ENCODE data around the gene PRRT2.

The PRRT2 gene

DNA sequence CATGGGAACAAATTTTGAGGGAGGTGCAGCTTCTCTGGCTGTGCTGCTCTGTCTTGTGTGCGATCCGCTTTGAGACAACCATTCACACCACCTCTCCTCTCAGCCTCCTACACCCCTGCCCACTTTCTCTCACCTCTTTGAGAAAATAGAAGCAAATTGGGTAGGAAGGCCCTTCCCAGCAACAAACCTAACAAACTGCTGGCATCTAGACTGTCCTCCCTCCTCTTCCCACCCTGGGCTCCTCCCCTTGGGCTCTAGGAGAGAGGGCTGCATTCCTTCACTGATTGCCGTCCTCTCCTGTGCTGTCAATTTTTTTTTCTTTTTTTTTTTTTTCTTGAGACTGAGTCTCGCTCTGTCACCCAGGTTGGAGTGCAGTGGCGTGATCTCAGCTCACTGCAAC lies 37.5 kb downstream of the PRRT2 start:
- TF ChIP-seq, protein P1, sequence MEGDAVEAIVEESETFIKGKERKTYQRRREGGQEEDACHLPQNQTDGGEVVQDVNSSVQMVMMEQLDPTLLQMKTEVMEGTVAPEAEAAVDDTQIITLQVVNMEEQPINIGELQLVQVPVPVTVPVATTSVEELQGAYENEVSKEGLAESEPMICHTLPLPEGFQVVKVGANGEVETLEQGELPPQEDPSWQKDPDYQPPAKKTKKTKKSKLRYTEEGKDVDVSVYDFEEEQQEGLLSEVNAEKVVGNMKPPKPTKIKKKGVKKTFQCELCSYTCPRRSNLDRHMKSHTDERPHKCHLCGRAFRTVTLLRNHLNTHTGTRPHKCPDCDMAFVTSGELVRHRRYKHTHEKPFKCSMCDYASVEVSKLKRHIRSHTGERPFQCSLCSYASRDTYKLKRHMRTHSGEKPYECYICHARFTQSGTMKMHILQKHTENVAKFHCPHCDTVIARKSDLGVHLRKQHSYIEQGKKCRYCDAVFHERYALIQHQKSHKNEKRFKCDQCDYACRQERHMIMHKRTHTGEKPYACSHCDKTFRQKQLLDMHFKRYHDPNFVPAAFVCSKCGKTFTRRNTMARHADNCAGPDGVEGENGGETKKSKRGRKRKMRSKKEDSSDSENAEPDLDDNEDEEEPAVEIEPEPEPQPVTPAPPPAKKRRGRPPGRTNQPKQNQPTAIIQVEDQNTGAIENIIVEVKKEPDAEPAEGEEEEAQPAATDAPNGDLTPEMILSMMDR (IDR thresholded peaks at IDR 0.05; ENCODE audit: borderline replicate concordance, insufficient read depth, low read depth, low read length) = no peak

DNA sequence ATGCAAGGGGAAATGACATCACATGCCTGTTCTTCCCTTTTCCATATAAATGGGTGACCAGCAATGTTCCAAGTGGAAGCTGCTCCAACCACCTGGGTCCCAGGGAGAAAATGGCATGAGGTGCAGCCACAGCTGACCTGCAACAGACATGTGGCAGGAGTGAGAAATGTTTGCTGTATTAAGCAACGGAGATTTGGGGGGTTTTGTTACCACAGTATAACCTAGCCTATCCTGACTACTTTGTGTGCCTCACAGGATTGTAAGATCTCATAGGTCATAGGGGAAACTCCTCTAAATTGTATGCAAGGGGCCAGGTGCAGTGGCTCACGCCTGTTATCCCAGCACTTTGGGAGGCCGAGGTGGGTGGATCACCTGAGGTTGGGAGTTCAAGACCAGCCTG lies 39.0 kb downstream of the PRRT2 start:
- TF ChIP-seq, protein P1 (IDR thresholded peaks at IDR 0.05; ENCODE audit: borderline replicate concordance, insufficient read depth, low read depth, low read length) = no peak
- no peak overlapping the region for H3K4me3 ChIP-seq (ENCODE audit: low read depth, low read length)

More for the DNA sequence above, 37.5 kb downstream of the PRRT2 start:
- no peak overlapping the region for H3K4me3 ChIP-seq (ENCODE audit: low read depth, low read length)

DNA sequence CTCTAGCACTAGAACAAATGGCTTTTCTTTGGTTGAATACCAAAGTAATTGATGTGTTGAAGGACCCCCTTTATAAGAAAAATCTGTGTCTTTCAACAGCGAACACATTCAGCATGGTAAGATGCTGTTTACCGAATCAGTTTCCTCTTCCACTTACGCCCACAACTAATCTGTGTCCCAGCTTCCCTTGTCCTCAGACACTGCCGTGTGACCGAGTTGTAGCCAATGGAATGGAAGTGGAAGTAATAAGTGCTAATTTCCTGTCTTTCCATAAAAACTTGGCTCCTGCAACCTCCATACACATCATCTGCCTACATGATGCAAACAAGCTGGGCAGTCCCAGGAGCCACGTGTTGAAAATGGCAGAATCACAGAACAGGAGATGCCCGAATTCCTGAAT lies 40.7 kb downstream of the PRRT2 start:
- H3K4me3 ChIP-seq (ENCODE audit: low read depth, low read length) = no peak overlapping the region
- TF ChIP-seq, protein P1 (IDR thresholded peaks at IDR 0.05; ENCODE audit: borderline replicate concordance, insufficient read depth, low read depth, low read length) = no peak

DNA sequence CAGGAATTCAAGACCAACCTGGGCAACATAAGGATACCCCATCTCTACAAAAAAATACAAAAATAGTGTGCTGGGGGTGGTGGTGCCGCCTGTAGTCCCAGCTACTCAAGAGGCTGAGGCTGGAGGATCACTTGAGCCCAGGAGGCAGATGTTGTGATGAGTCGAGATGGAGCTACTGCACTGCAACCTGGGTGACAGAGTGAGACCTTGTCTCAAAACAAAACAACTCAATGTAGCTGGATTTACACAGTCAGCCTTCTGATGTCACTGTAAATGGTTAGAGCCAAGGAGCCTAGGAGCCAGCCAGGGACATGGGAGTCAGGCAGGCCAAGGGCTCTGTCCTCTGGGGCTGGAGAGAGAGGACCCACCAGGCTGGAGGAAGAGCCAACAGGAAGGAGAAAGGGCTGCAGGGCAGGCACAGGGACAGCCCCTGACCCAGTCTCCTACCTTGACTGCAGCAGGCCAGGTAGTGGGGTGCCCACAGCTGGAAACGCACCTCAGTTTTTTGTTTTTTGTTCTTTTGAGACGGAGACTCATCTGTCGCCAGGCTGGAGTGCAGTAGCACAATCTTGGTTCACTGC lies 42.6 kb downstream of the PRRT2 start:
- TF ChIP-seq, protein P1 (IDR thresholded peaks at IDR 0.05; ENCODE audit: borderline replicate concordance, insufficient read depth, low read depth, low read length) = no peak
- no peak overlapping the region for H3K4me3 ChIP-seq (ENCODE audit: low read depth, low read length)

DNA sequence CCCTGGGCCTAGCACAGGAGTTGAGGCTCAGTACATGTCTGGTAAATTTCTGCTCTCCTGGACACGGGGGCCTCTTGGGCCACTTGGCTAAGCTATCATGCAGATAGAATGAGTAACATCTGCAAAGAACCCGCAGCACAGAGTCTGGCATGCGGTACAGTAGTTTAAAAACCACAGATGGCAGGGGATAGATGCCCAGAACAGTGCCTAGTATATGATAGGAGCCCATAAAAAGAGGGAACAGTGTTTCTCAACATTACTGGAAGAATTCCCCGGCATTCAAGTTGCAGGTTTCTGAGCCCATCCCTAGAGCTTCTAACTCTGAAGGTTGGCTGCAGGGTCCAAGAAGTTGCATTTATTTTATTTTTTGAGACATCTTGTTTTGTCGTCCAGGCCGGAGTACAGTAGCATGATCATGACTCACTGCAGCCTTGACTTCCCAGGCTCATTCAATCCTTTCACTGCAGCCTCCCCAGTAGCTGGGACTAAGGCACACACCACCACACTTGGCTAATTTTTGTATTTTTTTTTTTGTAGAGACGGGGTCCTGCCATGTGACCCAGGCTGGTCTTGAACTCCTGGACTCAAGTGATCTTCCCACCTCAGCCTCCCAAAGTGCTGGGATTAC lies 45.3 kb downstream of the PRRT2 start:
- H3K4me3 ChIP-seq (ENCODE audit: low read depth, low read length) = no peak overlapping the region
- TF ChIP-seq, protein P1 (IDR thresholded peaks at IDR 0.05; ENCODE audit: borderline replicate concordance, insufficient read depth, low read depth, low read length) = no peak

DNA sequence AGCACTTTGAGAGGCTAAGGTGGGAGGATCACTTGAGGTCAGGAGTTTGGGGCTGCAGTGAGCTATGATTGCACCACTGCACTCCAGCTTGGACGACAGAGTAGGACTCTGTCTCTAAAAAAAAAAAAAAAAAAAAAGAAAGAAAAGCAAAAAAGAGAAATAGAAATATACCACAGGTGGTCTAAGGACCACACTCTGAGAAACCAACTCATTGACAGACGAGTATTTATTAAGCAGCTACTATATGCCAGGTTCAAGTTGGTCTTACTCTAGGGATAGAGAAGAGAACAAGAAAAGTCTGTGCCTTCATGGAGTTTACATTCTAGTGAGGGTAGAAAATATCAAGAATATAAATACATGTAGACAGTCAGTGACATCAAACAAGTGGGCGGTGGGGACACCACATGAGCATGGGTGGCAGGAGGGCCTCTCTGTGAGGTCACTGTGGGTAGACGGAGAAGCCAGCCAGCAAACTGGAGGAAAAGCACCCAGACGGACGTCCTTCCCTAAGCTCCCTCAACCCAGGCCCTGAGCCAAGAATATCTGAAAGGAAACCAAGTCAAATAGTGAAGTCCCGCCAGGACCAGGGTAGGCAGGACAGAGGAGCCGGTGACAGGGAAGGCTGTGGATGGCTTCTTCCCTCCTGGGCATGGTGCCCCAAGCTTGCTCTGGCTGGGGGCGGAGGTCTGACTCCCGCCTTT lies 46.3 kb downstream of the PRRT2 start:
- no peak overlapping the region for H3K4me3 ChIP-seq (ENCODE audit: low read depth, low read length)
- TF ChIP-seq, protein P1 (IDR thresholded peaks at IDR 0.05; ENCODE audit: borderline replicate concordance, insufficient read depth, low read depth, low read length) = no peak

DNA sequence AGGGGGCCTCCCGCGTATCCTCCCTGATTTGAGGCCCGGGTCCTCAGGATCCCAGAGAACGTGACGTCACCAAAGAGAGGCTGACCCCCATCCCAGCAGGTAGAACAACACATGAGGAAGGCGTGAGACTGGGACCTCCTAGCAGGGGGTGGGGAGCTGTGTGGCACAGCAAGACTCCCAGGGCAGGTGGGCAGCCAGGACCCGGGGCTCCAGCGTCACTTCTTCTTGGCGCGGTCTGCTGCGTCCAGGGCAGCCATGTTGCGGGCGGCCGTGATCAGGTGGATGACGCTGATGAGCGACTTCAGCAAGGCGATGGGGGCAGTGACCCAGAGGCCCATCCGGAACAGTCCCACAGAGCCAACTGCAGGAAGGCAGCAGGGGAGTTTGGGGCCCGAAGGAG lies 47.0 kb downstream of the PRRT2 start:
- H3K4me3 ChIP-seq (ENCODE audit: low read depth, low read length) = no peak overlapping the region
- TF ChIP-seq, protein P1 (IDR thresholded peaks at IDR 0.05; ENCODE audit: borderline replicate concordance, insufficient read depth, low read depth, low read length) = no peak
